Measurements from ENCODE around the gene ZBTB12.
"Not testable (repeated sequence)": the region's sequence is repeated elsewhere in the genome, so short reads cannot be mapped to it uniquely, and the experiment has no call there.

ZBTB12 gene

DNA sequence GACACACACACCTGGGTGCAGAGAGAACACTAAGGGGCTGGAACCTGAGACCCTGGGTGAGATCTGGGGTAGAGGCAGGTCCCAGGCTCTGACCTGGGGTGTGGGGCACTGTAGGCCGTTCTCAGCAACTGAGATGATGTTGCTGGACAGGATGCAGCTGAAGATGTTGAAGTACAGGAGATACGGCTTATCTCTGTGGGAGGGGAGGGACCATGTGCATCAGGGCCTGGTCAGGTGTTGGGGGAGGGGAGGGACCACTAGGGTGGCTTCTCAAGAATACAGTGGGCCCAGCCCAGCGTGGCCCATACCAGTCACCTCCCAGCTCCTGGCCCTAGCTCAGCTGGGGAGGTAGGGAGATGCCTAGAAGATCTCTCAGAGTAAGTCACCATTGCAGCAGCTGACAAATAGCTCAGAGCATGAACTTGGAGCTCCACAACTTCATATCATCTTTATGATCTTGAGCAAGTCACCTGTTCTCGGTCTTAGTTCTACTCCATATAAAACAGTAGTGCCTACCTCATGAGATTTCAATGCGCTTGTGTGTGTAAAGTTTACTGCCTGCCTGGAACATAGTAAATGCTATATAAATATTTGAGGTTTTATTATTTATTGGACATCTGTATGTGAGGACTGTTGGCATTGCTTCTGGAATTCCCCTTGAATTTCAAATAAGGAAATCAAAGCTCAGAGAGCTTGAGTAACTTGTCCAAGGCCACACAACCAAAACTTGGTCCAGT lies 26.9 kb downstream of the ZBTB12 start:
- DNase-seq: no peak

DNA sequence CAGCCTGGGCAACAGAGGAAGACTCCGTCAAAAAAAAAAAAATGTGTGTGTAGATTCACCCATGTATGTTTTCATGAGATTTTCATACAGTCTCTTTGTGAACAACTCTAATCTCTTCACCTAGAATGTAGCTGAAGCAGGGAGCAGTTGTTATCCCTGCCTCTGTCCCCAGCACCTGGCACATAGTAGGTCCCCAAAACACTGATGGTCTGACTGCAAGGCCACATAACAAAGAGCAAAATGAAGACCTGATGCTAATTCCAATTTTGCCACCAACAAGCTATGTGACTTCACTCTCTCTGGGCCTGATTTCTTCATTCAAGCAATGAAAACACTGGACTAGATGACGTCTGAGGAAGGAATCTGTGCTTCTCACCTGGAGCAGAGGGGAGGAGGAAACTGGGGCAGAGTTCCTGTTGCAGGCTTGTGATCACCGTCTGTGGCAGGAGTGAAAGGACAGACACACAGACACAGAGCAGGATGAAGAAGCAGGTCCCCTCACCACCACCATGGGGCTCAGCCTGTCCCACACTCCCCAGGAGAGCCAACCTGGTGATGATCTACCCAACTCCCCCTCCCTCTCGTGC lies 27.7 kb downstream of the ZBTB12 start:
- DNase-seq: no peak

DNA sequence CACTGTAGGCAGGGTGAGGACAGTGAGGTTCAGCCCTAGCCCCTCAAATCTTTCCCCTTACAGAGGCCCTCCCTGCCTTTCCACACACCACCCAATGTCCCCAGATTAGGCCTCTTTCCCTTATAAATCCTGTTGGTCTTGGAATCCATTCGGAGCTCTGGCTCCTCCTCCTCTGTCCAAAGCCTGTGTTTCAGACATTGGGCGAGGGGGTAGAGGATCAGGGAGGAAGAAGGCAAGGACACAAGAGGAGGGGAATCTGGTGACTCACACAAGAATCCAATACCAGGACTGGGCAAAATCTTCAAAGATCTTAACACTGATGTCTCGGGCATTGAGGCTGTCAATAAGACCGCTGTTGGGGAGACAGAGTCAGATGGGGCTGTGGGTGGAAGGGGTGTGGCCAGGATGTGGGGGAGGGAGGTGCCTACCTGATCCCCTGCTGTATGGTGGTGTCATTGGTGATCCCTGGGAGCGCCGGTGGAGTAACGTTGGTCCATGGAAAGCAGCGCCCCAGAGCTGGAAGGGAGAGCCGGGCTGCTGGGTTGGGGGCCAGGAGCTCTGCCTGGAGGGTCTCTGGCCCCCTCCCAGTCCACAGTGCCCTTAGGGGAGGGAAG lies 30.7 kb downstream of the ZBTB12 start:
- DNase-seq: no peak

DNA sequence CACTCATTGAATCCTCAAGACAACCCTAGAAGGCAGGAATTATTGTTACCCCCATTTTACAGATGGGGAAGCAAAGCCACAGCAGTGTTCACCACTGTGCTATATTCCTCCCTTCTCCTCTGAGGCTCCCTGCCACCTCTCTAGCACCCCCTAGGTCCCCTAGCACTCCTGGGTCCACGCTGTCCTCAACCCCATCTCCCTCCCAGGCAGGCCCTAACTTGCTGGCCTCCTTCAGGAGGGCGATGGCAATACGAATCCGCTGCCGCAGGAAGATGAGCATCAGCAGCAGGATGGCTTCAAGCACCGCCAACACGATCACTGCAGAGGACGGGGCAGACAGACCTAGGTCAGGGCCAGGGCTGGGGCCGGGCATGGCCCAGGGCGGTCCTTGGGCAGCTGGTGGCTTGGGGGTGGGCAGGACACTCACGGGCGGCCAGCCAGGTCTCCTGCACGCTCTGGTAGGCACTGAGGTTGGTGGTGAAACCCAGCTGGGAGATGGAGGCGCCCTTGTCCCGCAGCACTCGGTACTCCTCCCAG lies 31.4 kb downstream of the ZBTB12 start:
- DNase-seq: no peak

DNA sequence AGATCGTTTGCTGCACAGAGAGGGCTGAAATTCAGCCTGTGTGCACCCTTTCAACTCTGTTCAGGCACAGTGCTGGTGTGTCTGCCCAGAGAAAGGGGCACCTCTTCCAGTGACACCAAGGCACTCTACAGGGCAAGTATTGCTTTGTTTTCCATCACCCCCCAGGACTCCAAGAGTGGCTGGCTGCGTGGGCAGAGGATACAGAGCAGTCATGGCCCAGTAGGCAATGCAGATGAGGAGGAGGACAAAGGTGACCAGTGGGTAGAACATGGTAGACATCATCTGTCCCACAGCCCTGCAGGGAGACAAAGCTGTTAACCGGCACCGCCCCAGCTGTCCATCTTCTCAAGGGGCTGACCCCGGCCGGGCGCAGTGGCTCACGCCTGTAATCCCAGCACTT lies 32.5 kb downstream of the ZBTB12 start:
- no peak for DNase-seq

DNA sequence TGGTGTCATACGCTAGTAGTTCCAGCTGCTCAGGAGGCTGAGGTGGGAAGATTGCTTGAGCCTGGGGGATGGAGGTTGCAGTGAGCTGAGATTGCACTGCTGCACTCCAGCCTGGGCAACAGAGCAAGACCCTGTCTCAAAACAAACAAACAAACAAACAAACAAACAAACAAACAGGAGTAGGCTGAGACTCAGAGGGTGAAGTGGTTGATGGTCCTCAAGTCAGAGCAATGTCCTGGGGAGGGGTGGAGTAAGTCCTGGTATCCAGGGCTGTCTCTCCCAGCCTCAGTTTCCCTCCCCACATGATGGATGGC lies 33.3 kb downstream of the ZBTB12 start:
- DNase-seq: not testable (repeated sequence)

DNA sequence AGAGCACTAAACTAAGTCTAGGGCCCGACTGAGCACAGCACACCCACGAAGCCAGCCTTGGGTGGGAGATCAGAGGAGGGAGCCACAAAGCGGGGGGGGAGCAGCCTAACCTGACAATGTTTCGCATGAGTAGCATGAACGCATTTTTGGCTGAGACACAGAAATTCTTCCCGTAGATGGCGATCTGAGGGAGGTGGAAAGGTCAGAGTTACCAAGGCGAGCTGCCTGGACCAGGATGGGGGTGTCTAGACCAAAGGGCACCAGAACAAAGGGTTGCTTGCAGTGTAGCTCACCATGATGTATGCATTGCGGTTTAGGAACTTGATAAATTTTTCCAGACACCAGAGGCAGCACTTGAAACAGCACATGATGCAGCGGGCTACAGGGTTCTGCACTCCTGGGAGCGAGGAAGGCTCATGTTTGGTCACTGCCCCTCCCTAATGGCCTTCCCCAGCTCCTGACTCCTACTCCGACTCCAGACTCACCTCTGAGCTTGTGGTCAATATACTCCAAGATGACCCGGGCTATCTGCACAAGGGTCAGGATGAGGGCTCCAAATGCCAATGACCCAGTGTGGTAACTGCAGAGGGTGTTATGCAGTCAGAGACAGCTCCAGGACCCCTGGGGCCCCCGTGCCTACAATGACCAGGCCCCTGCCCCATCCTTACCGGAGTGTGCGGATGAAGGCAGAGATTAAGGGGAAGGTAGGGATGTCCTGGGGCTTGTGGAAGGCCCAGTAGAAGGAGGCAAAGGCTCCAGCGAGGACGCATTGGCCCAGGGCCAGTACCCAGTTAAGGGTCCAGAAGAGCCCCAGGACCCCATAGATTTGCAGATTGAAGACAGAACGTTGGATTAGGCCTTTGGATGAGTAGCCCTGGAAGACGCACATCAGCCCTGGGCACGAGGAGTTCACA lies 36.4 kb downstream of the ZBTB12 start:
- DNase-seq: no peak

DNA sequence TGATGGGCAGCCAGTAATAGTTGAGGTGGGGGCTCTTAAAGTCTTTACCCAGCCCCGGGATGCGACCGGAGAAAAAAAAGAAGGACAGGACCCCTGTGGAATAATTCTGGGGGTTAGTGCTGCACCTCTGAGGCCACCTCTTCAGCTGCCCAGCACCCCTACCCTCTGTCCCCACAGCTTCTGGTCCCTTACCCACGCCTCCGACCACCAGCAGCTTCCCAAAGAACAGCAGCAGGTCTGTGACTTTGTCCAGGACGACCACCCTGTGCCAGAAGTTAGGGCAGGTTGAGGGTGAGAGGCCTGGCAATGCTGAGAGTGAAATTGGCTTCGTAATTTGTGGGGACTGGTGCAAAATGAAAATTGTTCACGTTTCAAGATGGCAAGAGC lies 37.1 kb downstream of the ZBTB12 start:
- no peak for DNase-seq

DNA sequence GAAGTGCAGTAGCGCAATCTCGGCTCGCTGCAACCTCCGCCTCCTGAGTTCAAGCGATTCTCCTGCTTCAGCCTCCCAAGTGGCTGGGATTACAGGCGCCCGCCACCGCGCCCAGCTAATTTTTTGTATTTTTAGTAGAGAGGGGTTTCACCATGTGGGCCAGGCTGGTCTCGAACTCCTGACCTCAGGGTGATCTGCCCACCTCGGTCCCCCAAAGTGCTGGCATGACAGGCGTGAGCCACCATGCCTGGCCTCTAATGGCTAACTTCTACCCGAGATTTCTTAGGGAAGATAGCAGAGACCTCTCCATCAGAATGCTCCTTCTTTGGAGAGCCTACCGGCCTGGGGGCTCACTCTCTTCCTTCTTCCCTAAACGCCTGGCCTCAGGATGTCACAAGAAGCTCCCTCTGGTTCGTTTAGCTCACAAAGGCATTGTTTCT lies 37.7 kb downstream of the ZBTB12 start:
- not testable (repeated sequence) for DNase-seq

DNA sequence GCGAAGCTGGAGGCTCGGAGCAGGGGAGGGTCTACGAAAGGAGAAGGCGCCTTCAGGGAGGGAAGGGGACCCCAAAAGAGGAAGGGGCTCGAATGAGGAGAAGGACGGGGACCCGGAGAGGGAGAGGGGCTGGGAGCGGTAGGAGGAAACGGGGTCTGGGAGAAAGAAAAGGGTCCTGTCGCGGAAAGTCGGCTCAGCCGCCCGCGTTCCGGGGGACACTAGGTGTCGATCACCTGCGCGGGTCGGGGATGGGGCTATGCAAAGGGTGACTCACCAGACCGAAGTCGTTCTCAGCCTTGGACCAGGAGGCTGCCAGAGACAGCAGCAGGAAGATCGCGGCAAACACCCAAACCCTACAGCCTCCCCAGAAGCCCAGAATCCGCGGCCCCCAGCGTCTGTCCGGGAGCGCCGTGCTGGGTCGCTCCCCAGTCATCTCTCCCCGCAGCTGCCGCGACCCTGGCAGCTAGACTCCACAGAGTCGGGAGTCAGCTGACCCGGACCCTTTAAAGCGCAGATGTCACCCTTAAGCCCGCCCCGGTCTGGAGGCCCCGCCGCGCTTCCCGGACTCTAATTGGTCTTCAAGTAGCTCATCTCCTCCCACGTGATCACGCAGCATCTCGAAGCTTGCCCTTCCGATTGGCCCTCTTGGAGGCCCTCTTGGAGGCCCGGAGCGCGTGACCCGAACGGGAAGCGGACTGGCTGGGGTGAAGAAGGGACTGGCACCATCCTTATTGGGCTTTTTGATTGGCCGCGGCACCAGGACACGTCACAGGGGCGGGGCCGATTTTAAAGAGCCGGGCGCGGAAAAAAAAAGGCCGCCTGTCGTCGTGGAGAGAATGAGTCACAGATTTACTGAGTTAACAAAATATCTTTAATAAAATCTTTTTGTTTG lies 39.3 kb downstream of the ZBTB12 start, which contains the start of gene NEU1:
TSS of gene NEU1 (minus strand) at position 478 of the 892 bp plus-strand sequence. CDS start at position 433, 45 bp downstream.
- DNase-seq: peak; percentile 97

DNA sequence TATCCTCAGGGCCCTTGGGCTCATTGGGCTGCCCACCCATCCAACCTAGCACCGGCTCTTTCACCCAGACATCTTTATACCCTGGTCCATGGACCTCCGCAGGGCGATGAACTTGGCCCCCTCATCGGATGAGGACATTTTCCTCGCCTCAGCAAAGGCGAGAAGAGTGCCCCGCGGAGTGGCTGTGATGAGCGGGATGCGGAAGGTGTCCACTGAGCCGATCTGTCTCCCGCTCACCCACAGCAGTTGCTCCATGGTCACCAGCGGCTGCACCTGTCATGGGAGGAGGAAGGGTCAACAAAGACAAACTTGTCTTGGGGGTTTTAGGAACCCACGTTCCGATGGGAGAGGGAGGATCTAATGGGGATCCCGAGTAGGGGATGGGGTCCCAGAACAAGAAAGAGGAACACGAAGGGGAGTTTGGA lies 40.0 kb downstream of the ZBTB12 start:
- DNase-seq: no peak

DNA sequence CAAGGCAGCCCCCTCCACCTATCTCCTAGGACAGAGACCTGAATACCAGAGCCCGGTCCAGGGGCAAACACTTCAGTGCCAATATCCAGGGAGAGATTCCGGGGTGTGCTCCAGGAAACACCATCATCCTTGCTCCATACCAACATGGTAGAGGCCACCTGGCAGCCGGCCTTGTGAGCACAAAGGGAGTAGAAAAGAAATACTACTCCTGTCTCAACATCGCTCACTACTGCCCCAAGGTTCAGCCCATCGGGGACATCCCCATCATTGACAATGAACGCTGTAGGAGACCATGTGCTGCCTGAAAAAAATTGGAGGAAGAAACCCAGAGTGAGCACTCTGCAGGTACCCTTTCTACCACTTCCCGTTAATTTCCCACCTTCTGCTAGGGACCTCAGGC lies 40.7 kb downstream of the ZBTB12 start:
- no peak for DNase-seq

DNA sequence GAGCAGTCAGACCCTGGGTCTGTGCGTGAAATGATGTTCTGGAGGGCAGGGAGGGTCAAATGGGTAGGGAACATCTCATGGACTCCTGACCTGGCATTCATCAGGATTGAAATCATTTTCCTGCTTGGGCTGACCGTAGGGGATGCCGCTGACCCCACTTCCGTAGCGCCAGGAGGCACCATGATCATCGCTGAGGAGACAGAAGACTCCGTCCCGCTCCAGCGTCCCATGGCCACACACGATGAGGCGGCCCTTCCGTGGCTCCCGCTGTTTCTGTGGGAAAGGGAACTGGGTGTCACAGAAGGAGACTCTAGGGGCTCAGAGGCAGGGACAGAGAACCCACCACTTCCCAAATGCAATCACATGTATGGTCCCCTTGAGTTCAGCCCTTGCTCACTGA lies 41.5 kb downstream of the ZBTB12 start:
- no peak for DNase-seq

DNA sequence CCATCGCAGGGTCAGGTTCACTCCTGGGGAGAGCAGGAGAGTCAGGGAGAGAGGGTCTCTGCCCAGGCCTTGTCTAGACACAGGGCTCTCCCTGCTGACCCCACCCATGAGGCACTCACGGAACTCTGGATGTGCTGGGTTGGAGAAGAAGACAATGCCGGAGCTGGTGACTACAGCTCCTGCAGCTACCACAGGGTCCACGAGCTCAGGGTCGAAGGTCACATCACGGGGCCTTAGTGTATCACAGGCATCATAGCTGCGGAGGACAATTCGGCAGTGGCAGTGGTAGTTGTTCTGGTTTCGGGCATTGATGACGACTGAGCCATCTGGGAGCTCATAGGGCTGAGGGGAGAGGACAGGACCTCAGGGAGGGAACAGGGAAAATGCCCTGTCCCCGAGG lies 42.0 kb downstream of the ZBTB12 start:
- DNase-seq: no peak

DNA sequence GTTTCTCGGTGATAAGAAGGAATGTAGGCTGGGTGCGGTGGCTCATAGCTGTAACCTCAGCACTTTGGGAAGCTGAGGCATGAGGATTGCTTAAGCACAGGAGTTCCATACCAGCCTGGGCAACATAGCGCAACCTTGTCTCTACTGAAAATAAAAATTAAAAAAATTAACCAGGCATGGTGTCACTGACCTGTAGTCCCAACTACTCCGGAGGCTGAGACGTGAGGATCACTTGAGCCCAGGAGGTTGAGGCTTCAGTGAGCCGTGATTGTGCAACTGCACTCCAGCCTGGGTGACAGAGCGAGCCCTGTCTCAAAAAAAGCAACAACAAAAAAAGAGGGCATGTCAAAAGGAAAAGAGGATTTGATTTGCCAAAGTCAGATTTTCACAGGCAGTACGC lies 43.2 kb downstream of the ZBTB12 start:
- DNase-seq: no peak

DNA sequence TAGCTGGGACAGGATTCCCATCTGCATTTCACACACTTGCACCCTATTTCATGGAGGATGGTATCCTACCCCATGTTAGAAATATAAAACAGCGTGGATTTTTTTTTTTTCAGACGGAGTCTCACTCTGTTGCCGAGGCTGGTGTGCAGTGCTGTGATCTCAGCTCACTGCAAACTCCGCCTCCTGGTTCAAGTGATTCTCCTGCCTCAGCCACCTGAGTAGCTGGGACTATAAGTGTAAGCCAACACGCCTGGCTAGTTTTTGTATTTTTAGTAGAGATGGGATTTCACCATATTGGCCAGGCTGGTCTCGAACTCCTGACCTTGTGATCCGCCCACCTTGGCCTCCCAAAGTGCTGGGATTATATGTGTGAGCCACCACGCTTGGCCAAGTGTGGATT lies 44.1 kb downstream of the ZBTB12 start:
- DNase-seq: not testable (repeated sequence)

DNA sequence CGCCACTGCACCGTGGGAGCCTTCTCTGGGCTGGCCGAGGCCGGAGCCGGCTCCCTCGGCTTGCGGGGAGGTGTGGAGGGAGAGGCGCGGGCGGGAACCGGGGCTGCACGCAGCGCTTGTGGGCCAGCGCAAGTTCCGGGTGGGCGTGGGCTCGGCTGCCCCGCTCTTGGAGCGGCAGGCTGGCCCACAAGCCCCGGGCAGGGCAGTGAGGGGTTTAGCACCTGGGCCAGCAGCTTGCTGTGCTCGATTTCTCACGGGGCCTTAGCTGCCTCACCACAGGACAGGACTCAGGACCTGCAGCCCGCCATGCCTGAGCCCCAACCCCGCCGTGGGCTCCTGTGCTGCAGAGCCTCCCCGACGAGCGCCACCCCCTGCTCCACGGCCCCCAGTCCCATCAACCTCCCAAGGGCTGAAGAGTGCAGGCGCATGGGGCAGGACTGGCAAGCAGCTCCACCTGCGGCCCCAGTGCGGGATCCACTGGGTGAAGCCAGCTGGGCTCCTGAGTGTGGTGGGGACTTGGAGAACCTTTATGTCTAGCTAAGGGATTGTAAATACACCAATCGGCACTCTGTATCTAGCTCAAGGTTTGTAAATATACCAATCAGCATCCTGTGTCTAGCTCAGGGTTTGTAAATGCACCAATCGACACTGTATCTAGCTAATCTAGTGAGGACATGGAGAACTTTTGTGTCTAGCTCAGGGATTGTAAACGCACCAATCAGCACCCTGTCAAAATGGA lies 49.7 kb downstream of the ZBTB12 start:
- DNase-seq: not testable (repeated sequence)

DNA sequence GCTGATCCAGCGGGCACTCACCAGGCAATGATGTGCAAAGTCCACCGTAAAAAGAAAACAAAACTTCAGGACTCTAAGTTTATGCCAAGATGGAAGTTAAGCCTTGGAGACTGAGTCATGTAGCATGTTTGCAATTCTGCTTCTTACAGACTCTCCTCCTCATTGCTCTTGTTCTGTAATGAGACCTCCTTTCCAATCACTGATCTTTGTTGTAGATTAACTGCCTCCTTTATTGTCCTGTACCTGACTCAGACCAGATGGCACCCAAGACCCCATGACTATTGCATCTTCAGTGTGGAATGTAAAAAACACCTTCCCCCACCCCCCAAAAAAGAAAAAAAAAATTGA lies 50.4 kb downstream of the ZBTB12 start:
- no peak for DNase-seq

DNA sequence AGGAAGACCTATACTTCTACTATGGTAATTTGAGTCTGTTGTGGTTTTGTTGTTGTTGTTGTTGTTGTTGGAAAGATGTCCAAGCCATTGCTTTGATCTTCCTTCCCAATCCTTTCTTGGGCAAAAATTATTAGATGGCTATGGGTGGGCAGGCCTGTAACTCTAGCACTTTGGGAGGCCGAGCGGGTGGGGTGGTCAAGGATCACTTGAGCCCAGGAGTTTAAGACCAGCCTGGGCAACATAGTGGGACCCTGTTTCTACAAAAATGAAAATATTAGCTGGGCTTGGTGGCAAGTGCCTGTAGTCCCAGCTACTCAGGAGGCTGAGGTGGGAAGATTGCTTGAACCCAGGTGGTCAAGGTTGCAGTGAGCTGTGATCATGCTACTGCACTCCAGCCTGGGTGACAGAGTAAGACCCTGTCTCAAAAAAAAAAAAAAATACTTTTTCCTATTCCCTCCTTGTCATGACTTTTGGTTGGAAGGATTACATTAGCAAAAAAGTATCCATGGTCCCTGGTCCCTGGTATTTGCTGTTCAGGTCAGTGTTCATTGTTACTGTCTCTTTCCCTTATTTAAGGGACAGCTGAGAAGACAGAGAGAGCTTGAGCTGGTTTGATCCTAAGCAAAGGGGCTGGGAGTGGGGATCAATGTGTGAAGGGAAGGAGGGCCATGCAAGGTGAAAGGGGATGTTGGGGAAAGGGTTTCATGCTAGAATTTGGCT lies 51.0 kb downstream of the ZBTB12 start:
- no peak for DNase-seq

All from SIG-M5 (cell line).